ENCODE results near the gene SPACDR. TPM values are rescaled to one million over a fixed set of nuclear protein-coding genes. Genes with fewer than 3 reads are reported as not detected.
"Not testable (repeated sequence)": the region's sequence is repeated elsewhere in the genome, so short reads cannot be mapped to it uniquely, and the experiment has no call there.

Gene SPACDR
- total RNA-seq, 1 donor from 2014 or later, result 1.7 TPM

DNA sequence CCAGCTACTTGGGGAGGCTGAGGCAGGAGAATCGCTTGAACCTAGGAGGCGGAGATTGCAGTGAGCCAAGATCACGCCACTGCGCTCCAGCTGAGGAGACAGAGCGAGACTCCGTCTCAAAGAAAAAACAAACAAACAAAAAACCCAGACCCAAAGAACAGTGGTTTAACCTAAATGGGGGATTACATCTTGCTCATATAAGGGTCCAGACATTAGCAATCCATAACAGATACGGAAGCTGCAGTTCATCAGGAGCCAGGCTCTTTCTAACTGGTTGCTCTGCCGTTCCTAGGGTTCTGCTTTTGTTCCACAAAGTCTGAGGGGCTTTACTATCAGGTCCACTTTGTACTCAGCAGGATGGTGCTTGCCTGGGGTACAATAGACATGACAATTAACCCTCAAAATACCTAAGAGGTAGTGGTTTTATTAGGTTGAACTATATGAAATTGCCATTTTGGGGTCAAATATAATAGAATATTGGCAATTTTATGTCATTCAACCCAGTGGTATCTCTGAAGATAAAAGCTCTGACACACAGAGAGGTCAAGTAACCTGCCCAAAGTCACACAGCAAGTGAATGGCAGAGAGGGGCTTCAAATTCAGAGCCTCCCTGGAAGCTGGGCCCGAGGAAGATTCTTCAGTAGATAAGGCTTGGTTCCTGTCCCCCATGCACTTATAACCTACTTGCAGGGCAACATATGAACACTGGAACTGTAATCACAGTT, 41.0 kb upstream of the SPACDR start:
- TF ChIP-seq CTCF (IDR thresholded peaks at IDR 0.05), result no peak
- Histone ChIP-seq H3K4me3 (no peak overlapping the region), H3K4me1 (no peaks in the 10 kb centered on the region), H3K9me3 (no peaks in the 10 kb centered on the region), H3K27me3 (ENCODE audit: low read depth) (no peaks in the 10 kb centered on the region), H3K36me3 (no peaks in the 10 kb centered on the region), H3K27ac (no peak overlapping the region)
- intact Hi-C loops (cut with DNase I), result no loop called here
- DNase-seq (no peak), ATAC-seq (no peak)

DNA sequence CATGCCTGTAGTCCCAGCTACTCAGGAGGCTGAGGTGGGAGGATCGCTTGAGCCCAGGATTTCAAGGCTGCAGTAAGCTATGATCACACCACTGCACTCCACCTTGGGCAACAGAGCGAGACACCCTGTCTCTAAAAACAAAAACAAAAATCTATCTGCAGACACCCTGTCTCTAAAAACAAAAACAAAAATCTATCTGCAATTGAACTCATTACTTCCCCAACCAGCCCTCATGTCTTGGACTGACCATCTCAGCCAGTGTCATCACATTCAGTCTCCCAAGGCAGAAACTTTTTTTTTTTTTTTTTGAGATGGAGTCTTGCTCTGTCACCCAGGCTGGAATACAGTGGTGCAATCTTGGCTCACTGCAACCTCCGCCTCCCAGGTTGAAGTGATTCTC, 40.0 kb upstream of the SPACDR start:
- H3K4me3 ChIP-seq; intact Hi-C loops (cut with DNase I); H3K27ac ChIP-seq; H3K27me3 ChIP-seq (ENCODE audit: low read depth); H3K9me3 ChIP-seq; H3K36me3 ChIP-seq; H3K4me1 ChIP-seq; ATAC-seq; DNase-seq: not testable (repeated sequence)

DNA sequence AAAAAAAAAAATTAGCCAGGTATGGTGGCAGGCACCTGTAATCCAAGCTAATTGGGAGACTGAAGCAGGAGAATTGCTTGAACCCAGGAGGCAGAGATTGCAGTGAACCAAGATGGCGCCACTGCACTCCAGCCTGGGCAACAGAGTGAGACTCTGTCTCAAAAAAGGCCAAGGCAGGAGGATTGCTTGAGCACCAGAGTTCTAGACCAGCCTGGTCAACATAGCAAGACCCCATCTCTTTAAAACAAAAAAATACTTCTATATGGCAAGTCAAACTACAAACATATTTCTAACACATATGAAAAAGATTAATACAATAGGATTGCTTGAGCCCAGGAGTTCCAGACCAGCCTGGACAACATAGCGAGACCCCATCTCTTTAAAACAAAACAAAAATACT, 36.7 kb upstream of the SPACDR start:
- DNase-seq; H3K9me3 ChIP-seq; H3K4me3 ChIP-seq; H3K27me3 ChIP-seq (ENCODE audit: low read depth); H3K36me3 ChIP-seq; ATAC-seq; H3K4me1 ChIP-seq; H3K27ac ChIP-seq; intact Hi-C loops (cut with DNase I): not testable (repeated sequence)

DNA sequence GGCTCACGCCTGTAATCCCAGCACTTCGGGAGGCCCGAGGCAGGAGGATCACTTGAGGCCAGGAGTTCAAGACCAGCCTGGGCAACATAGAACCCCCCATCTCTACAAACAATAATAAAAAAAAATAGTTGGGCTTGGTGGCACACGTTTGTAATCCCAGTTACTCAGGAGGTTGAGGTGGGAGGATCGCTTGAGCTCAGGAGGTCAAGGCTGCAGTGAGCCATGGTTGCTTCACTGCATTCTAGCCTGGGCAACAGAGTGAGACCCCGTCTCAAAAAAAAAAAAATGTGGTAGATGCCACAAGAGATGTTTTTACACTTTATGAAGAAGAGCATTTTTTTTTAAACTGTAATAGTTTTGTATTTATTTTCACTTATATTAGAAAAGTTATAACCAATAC, 32.4 kb upstream of the SPACDR start:
- H3K27ac ChIP-seq, result no peak overlapping the region

GRCh38 chr7:100493476-100494264, 29.6 kb upstream of the SPACDR start:
- Histone ChIP-seq H3K9me3 (no peaks in the 10 kb centered on the region), H3K27ac (no peak overlapping the region), H3K27me3 (ENCODE audit: low read depth) (peaks cover 7% of the 10 kb centered on the region), H3K36me3 (no peaks in the 10 kb centered on the region), H3K4me1 (peaks cover 14% of the 10 kb centered on the region), H3K4me3 (peak overlapping the region; percentile 49)
- intact Hi-C loops (cut with DNase I), result no loop called here
- ATAC-seq, result peak; percentile 65 to 72
- DNase-seq, result peak; percentile 68
- TF ChIP-seq CTCF (IDR thresholded peaks at IDR 0.05), result peak; percentile 24

More for the DNA sequence above, 32.4 kb upstream of the SPACDR start:
- Histone ChIP-seq H3K4me3 (no peak overlapping the region), H3K9me3 (no peaks in the 10 kb centered on the region), H3K27me3 (ENCODE audit: low read depth) (peaks cover 7% of the 10 kb centered on the region), H3K36me3 (no peaks in the 10 kb centered on the region), H3K4me1 (peaks cover 14% of the 10 kb centered on the region)
- TF ChIP-seq CTCF (IDR thresholded peaks at IDR 0.05), result no peak
- DNase-seq (no peak), ATAC-seq (no peak)
- intact Hi-C loops (cut with DNase I), result no loop called here

- DNase-seq, result no peak
- Histone ChIP-seq H3K9me3 (no peaks in the 10 kb centered on the region), H3K27me3 (ENCODE audit: low read depth) (peaks cover 7% of the 10 kb centered on the region), H3K4me1 (peaks cover 14% of the 10 kb centered on the region), H3K4me3 (peak overlapping the region; percentile 49), H3K27ac (no peak overlapping the region), H3K36me3 (no peaks in the 10 kb centered on the region)
- no peak for ATAC-seq
- intact Hi-C loops (cut with DNase I), result no loop called here
- TF ChIP-seq CTCF (IDR thresholded peaks at IDR 0.05), result no peak
Observed at GRCh38 chr7:100492738-100493475, 28.8 kb upstream of the SPACDR start.

Data from lower lobe of right lung (tissue), 2 donors.